Epidermal melanocyte (primary cell): ENCODE measurements around the gene PRRT2.
A peak's percentile ranks its signal among the peaks of the same experiment; 100 is the strongest.
"Not testable (repeated sequence)": the region's sequence is repeated elsewhere in the genome, so short reads cannot be mapped to it uniquely, and the experiment has no call there.

Source experiments
- DNase-seq: peaks from one replicate; pipeline ENCODE4 v3.0.0; 2011; ENCODE audit warnings: low spot score; ENCODE audit not compliant: insufficient read length

The PRRT2 gene

GRCh38 chr16:29831490-29831889 lies 19.5 kb downstream of the PRRT2 start:
- no peak for DNase-seq

DNA sequence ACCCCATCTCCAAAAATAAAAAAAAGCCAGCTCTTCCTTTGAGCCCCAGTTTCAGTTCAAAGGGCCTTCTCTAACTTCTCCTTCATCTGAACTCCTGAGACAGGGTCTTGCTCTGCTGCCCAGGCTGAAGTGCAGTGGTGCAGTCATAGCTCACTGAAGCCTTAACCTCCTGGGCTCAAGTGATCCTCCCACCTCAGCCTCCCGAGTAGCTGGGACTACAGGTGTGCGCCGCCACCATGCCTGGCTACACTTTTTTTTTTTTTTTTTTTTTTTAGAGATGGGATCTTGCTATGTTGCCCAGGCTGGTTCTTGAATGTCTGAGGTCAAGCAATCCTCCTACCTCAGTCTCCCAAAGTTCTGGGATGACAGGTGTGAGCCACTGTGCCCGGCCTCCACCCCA lies 21.2 kb downstream of the PRRT2 start:
- DNase-seq = not testable (repeated sequence)

DNA sequence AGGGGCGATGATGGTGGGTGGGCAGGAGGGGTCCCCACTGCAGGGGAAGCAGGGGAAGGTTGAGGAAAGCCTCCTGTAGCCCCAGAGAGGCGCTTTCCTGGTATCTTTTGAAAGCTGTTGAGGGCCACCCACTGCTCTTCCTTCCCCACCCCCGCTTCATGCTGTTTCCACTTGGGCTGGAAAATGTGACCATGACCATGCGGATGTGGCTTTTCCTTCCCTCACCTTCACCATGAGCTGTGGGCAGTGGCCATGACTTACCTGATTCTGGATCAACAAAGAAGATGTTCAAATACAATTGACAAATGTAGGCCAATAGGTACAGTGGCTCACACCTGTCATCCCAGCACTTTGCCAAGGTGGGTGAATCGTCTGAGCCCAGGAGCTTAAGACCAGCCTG lies 22.1 kb downstream of the PRRT2 start:
- DNase-seq = no peak

DNA sequence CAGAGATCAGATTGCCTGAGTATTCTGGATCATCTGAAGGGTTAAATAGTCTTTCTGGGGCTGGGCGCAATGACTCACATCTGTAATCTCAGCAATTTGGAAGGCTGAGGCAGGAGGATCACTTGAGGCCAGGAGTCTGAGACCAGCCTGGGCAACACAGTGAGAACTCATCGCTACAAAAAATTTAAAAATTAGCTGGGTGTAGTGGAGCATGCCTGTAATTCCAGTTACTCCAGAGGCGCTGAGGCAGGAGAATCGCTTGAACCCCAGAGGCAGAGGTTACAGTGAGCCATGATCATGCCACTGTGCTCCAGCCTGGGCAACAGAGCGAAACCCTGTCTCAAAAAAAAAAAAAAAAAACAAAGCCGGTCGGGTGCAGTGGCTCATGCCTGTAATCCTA lies 23.9 kb downstream of the PRRT2 start:
- no peak for DNase-seq

DNA sequence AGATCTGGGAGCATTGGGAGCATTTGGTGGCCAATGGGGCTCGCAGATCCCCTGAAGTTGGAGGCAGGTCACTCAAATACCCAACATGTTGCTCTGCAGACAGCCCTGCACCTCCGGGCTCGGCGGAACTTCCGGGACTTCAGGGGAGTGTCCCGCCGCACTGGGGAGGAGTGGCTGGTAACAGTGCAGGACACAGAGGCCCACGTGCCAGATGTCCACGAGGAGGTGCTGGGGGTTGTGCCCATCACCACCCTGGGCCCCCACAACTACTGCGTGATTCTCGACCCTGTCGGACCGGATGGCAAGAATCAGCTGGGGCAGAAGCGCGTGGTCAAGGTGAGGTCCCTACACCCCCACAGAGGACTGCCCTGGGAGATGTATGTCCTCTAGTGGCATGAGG lies 24.6 kb downstream of the PRRT2 start:
- no peak for DNase-seq

DNA sequence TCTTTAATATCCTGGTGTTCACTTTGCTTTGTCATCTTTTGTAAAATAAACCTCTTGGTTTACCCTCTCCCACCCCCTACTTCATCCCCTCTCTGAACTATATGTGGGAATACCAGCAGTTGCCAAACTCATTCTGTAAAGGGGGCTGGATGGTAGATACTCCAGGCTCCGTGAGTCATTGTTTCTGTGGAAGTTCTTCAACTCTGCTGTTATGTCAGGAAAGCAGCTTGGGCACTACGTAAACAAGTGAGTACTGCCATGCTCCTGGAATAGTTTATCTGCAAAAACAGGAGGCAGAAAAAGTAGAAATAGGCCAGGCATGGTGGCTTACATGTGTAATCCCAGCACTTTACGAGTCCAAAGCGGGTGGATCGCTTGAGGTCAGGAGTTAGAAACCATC lies 25.8 kb downstream of the PRRT2 start:
- DNase-seq = no peak

- DNase-seq = no peak
Observed at GRCh38 chr16:29839822-29840221, 27.8 kb downstream of the PRRT2 start.

DNA sequence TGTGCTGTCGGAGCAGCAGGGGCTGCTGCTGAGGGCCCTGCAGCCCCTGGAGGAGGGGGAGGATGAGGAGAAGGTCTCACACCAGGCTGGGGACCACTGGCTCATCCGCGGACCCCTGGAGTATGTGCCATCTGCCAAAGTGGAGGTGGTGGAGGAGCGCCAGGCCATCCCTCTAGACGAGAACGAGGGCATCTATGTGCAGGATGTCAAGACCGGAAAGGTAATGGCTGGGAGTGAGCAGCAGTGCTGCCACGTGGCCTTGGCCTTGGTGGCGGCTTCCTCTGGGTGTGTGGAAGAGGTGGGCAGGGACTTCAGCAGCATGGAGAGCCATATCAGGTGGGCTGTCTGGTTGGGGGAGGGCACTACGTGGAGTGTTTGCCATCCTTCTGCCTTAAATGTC lies 28.2 kb downstream of the PRRT2 start:
- DNase-seq = no peak

DNA sequence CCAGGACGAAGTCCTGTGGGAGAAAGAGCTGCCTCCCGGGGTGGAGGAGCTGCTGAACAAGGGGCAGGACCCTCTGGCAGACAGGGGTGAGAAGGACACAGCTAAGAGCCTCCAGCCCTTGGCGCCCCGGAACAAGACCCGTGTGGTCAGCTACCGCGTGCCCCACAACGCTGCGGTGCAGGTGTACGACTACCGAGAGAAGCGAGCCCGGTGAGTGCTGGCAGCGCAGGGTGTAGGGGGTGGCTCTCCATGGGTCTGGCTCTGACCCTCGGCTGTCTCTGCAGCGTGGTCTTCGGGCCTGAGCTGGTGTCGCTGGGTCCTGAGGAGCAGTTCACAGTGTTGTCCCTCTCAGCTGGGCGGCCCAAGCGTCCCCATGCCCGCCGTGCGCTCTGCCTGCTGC lies 29.6 kb downstream of the PRRT2 start:
- DNase-seq = no peak

- DNase-seq = no peak
Observed at GRCh38 chr16:29842732-29843346, 30.8 kb downstream of the PRRT2 start.

DNA sequence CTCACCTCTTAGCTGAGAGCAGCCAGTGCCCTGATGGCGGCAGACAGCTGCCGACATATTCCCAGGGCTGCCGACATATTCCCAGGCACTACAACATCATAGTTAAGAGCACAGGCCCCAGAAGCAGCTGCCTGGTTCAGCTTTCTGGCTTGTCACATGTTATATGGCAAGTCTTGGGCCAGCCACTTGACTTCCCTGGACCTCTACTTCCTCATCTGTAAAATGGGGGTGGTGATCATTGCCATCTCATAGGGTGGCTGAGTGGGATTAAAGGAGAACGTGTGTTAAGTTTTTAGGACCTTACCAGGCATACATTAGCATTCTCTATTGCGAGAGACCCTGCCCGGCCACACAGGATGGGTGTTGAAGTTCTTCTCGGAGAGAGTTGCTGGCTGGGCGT lies 31.9 kb downstream of the PRRT2 start:
- DNase-seq = no peak

DNA sequence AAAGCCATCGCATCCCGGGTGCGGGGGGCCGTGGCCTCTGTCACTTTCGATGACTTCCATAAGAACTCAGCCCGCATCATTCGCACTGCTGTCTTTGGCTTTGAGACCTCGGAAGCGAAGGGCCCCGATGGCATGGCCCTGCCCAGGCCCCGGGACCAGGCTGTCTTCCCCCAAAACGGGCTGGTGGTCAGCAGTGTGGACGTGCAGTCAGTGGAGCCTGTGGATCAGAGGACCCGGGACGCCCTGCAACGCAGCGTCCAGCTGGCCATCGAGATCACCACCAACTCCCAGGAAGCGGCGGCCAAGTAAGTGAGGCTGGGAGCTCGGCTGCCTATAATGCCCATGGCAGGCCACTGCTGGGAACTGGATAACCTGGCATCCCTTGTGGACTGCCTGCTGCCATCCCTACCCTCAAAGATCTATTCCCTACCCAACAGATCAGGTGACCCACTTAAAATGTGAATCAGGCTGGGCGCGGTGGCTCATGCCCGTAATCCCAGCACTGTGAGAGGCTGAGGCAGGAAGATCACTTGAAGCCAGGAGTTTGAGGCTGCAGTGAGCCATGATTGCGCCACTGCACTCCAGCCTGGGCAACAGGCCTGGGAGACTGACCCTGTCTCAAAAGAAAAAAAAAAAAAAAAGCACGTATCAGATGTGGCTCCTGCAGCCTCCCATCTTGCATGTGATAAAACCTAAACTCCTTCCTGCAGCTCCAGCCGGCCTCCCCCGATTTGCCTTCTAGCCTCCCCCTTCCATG lies 32.8 kb downstream of the PRRT2 start:
- no peak for DNase-seq

DNA sequence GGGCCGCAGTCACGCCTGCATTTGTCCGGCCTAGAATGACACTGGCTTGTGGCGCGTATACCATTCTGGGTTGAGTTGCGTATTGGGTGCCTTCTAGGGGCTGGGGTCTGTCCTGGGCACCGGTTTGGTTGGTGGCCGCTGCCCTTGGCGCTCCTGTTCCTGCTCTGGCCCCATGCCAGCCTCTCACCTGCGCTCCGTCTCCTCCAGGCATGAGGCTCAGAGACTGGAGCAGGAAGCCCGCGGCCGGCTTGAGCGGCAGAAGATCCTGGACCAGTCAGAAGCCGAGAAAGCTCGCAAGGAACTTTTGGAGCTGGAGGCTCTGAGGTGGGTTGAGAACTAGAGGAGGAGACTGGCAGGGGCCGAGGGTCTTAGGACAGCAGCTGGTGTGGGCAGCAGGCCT lies 33.7 kb downstream of the PRRT2 start:
- DNase-seq = no peak

DNA sequence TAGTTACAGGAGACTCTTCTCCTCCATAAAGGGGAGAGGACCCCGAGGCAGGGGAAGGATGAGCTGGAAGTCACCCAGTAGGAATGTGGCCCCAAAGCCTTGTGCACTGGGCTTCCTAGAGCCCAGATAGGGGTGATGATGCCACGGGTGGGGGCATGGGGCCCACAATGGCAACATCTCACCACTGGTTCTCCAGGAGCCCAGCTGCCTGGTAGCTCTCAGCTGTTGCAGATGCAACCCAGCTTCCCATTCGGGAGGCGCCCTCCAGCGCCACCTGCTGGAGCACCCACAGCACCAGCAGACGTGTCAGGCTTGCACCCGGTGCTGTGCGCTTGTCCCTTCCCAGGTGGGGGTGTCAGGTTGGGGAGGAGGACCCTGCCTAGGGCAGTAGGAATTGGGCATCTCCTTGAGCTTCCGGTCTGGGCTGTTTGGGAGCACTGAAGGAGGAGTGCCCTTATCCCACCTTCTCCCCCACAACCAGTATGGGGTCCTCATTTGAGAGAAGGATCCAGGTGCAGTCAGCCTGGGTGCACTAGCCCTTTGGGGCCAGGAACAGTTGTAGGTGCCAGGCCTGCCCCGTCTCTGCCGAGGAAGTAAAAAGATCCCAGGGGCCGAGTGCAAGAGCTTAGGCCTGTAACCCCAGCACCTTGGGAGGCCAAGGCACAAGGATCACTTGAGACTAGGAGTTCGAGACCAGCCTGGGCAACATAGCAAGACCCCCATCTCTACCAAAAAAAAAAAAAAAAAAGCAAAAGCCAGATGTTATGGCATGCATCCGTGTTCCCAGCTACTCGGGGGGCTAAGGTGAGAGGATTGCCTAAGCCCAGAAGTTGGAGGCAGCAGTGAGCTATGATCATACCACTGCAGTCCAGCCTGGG lies 36.7 kb downstream of the PRRT2 start:
- DNase-seq = peak; percentile 67

- DNase-seq = no peak
Observed at GRCh38 chr16:29849505-29849904, 37.5 kb downstream of the PRRT2 start.

DNA sequence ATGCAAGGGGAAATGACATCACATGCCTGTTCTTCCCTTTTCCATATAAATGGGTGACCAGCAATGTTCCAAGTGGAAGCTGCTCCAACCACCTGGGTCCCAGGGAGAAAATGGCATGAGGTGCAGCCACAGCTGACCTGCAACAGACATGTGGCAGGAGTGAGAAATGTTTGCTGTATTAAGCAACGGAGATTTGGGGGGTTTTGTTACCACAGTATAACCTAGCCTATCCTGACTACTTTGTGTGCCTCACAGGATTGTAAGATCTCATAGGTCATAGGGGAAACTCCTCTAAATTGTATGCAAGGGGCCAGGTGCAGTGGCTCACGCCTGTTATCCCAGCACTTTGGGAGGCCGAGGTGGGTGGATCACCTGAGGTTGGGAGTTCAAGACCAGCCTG lies 39.0 kb downstream of the PRRT2 start:
- no peak for DNase-seq

- no peak for DNase-seq
Observed at GRCh38 chr16:29852654-29853053, 40.7 kb downstream of the PRRT2 start.

DNA sequence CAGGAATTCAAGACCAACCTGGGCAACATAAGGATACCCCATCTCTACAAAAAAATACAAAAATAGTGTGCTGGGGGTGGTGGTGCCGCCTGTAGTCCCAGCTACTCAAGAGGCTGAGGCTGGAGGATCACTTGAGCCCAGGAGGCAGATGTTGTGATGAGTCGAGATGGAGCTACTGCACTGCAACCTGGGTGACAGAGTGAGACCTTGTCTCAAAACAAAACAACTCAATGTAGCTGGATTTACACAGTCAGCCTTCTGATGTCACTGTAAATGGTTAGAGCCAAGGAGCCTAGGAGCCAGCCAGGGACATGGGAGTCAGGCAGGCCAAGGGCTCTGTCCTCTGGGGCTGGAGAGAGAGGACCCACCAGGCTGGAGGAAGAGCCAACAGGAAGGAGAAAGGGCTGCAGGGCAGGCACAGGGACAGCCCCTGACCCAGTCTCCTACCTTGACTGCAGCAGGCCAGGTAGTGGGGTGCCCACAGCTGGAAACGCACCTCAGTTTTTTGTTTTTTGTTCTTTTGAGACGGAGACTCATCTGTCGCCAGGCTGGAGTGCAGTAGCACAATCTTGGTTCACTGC lies 42.6 kb downstream of the PRRT2 start:
- DNase-seq = no peak

DNA sequence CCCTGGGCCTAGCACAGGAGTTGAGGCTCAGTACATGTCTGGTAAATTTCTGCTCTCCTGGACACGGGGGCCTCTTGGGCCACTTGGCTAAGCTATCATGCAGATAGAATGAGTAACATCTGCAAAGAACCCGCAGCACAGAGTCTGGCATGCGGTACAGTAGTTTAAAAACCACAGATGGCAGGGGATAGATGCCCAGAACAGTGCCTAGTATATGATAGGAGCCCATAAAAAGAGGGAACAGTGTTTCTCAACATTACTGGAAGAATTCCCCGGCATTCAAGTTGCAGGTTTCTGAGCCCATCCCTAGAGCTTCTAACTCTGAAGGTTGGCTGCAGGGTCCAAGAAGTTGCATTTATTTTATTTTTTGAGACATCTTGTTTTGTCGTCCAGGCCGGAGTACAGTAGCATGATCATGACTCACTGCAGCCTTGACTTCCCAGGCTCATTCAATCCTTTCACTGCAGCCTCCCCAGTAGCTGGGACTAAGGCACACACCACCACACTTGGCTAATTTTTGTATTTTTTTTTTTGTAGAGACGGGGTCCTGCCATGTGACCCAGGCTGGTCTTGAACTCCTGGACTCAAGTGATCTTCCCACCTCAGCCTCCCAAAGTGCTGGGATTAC lies 45.3 kb downstream of the PRRT2 start:
- DNase-seq = no peak

DNA sequence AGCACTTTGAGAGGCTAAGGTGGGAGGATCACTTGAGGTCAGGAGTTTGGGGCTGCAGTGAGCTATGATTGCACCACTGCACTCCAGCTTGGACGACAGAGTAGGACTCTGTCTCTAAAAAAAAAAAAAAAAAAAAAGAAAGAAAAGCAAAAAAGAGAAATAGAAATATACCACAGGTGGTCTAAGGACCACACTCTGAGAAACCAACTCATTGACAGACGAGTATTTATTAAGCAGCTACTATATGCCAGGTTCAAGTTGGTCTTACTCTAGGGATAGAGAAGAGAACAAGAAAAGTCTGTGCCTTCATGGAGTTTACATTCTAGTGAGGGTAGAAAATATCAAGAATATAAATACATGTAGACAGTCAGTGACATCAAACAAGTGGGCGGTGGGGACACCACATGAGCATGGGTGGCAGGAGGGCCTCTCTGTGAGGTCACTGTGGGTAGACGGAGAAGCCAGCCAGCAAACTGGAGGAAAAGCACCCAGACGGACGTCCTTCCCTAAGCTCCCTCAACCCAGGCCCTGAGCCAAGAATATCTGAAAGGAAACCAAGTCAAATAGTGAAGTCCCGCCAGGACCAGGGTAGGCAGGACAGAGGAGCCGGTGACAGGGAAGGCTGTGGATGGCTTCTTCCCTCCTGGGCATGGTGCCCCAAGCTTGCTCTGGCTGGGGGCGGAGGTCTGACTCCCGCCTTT lies 46.3 kb downstream of the PRRT2 start:
- DNase-seq = no peak

- no peak for DNase-seq
Observed at GRCh38 chr16:29858974-29859373, 47.0 kb downstream of the PRRT2 start.
